Common myeloid progenitor, CD34-positive (primary cell): ENCODE measurements around the gene GPR15.

ENCODE experiments used
- CTCF ChIA-PET: fragments of 350-600 bp; sonication (Branson Sonifier 250); formaldehyde crosslinking; loops from one replicate; lab custom pipeline; 2021; ENCODE audit warnings: antibody characterized with exemption; lab: Charles Lee
- POLR2A ChIA-PET: fragments of 350-600 bp; sonication (Branson Sonifier 250); formaldehyde crosslinking; loops from one replicate; lab custom pipeline; 2021; ENCODE audit warnings: antibody characterized with exemption; lab: Charles Lee
- DNase-seq, 3 donors: peaks; one replicate each; pipeline versions ENCODE4 v3.0.0 to v3.0.0-alpha.2; 2013
- H3K27ac ChIP-seq, 2 experiments: 1 replicate in 1 of 2; 2 replicates in 1 of 2; pipeline ENCODE4 v1.7.0; 2013; ENCODE audit warnings: inconsistent platforms in 2 of 2, low read length in 2 of 2, mild to moderate bottlenecking in 2 of 2, low read depth in 1 of 2, moderate library complexity in 1 of 2; ENCODE audit not compliant: severe bottlenecking in 2 of 2, insufficient read depth in 1 of 2, poor library complexity in 1 of 2
- H3K27me3 ChIP-seq, 5 experiments: replicated peaks in 2 of 5; 1 replicate in 3 of 5; 2 replicates in 2 of 5; pipeline versions ENCODE4 v1.6.1 to v1.7.0; 2013; ENCODE audit warnings: low read length in 4 of 5, mild to moderate bottlenecking in 2 of 5, moderate library complexity in 2 of 5, inconsistent platforms in 1 of 5; ENCODE audit not compliant: insufficient read depth in 5 of 5, control insufficient read depth in 4 of 5
- H3K36me3 ChIP-seq, 4 experiments: 1 replicate in 2 of 4; 2 replicates in 2 of 4; pipeline versions ENCODE4 v1.6.1 to v1.7.0; 2013; ENCODE audit warnings: low read length in 3 of 4, control low read depth in 1 of 4, mild to moderate bottlenecking in 1 of 4; ENCODE audit not compliant: control insufficient read depth in 4 of 4, insufficient read depth in 4 of 4
- H3K4me1 ChIP-seq, 4 experiments: 1 replicate in 3 of 4; 2 replicates in 1 of 4; pipeline versions ENCODE4 v1.6.1 to v1.7.1; 2013; ENCODE audit warnings: low read length in 3 of 4, mild to moderate bottlenecking in 3 of 4, control low read depth in 1 of 4, inconsistent platforms in 1 of 4, moderate library complexity in 1 of 4; ENCODE audit not compliant: control insufficient read depth in 4 of 4, insufficient read depth in 4 of 4; ENCODE audit errors: control extremely low read depth in 1 of 4
- H3K4me3 ChIP-seq, 7 experiments: 1 replicate in 4 of 7; 2 replicates in 3 of 7; pipeline versions ENCODE4 v1.5.1 to v1.7.0; 2013; ENCODE audit warnings: mild to moderate bottlenecking in 7 of 7, low read length in 6 of 7, moderate library complexity in 6 of 7, inconsistent platforms in 2 of 7, low read depth in 2 of 7, control low read depth in 1 of 7; ENCODE audit not compliant: insufficient read depth in 4 of 7, control insufficient read depth in 1 of 7; ENCODE audit errors: extremely low read depth in 1 of 7
- H3K9me3 ChIP-seq, 5 experiments: 1 replicate in 4 of 5; 2 replicates in 1 of 5; pipeline versions ENCODE4 v1.6.1 to v1.7.1; 2013; ENCODE audit warnings: low read length in 4 of 5, mild to moderate bottlenecking in 2 of 5, inconsistent platforms in 1 of 5, low read depth in 1 of 5, moderate library complexity in 1 of 5; ENCODE audit not compliant: control insufficient read depth in 4 of 5, insufficient read depth in 2 of 5; ENCODE audit errors: control extremely low read depth in 1 of 5
- WGBS: methylation state at CpG from one replicate; pipeline ENCODE4 v1.1.5; 2013; ENCODE audit not compliant: insufficient coverage; 5-methylcytosine and 5-hydroxymethylcytosine counted together

The GPR15 gene

GRCh38 chr3:98501863-98502576 is 29.8 kb upstream of the GPR15 start:
- Histone ChIP-seq H3K27ac (no peak overlapping the region), H3K9me3 (no peaks in the 10 kb centered on the region), H3K36me3 (no peaks in the 10 kb centered on the region), H3K4me1 (no peaks in the 10 kb centered on the region), H3K4me3 (no peak overlapping the region), H3K27me3 (no peaks in the 10 kb centered on the region)
- no peak for DNase-seq
- POLR2A ChIA-PET, result no interaction called here
- CTCF ChIA-PET, result no interaction called here
- 100% methylated on average over 2 of the region's 5 CpGs for WGBS

DNA sequence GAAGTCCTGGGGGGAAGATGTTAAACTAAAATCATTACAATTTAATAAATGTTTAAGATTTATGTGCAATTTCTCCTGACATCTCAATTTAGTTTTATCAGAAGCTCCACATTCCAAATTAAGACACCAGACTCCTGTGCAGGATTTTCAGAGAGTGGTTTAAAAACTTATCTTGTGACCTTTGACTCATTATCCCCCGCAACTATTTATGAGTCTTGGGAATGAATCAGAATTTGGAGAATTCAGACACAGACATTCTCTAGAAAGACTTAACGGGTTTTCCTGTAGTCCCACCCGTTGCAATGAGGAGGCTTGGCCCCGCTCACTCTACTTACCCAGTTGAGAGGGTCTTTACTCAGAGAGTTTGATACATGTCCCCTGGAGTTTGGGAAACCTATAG is 27.2 kb upstream of the GPR15 start:
- no peak for DNase-seq
- 100% methylated on average over 4 of the region's 4 CpGs for WGBS
- H3K27ac ChIP-seq, result no peak overlapping the region
- no peaks in the 10 kb centered on the region for H3K27me3 ChIP-seq
- H3K36me3 ChIP-seq, result peaks cover 0 to 2% (median 0%) of the 10 kb centered on the region in 4 experiments
- H3K4me3 ChIP-seq, result no peak overlapping the region
- CTCF ChIA-PET, result no interaction called here
- POLR2A ChIA-PET, result no interaction called here
- no peaks in the 10 kb centered on the region for H3K4me1 ChIP-seq
- H3K9me3 ChIP-seq, result no peaks in the 10 kb centered on the region

GRCh38 chr3:98508582-98508981 is 23.2 kb upstream of the GPR15 start:
- Histone ChIP-seq H3K27me3 (no peaks in the 10 kb centered on the region), H3K4me1 (no peaks in the 10 kb centered on the region), H3K4me3 (no peak overlapping the region), H3K9me3 (no peaks in the 10 kb centered on the region), H3K27ac (no peak overlapping the region), H3K36me3 (peaks cover 2 to 11% (median 6%) of the 10 kb centered on the region in 4 experiments)
- ChIA-PET CTCF (interaction anchor here (0.9 kb wide), 1 partner anchor 305 kb away, joined by 3 read pairs; no protein-coding TSS in a partner anchor), POLR2A (no interaction called here)
- DNase-seq, result no peak
- WGBS, result 100% methylated on average over 1 of the region's 2 CpGs

- no peak overlapping the region for H3K4me3 ChIP-seq
- H3K4me1 ChIP-seq, result no peaks in the 10 kb centered on the region
- H3K27me3 ChIP-seq, result no peaks in the 10 kb centered on the region
- ChIA-PET CTCF (no interaction called here), POLR2A (no interaction called here)
- H3K27ac ChIP-seq, result no peak overlapping the region
- no CpG with 5 or more reads among the region's 4 CpGs for WGBS
- peaks cover 8 to 29% (median 21%) of the 10 kb centered on the region in 4 experiments for H3K36me3 ChIP-seq
- H3K9me3 ChIP-seq, result no peaks in the 10 kb centered on the region
- DNase-seq, result no peak
Measured at GRCh38 chr3:98512576-98512975, 19.2 kb upstream of the GPR15 start.

DNA sequence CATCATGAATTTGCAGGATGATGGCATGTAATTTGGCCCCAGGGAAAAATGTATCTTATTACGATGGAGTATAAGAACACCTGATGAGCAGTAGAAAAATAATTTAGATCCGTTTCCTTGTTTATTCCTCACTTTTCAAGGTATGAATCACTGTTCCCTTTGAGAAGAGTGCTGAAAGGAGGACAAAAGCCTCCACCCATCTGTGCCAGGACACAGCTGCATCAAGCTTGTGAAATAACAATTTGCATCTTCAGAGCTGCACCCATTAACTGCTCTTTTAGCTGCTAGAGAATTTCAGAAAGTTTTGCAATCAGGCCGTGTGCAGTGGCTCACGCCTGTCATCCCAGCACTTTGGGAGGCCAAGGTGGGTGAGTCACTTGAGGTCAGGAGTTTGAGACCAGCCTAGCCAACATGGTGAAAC is 18.7 kb upstream of the GPR15 start:
- Histone ChIP-seq H3K36me3 (peaks cover 8 to 31% (median 22%) of the 10 kb centered on the region in 4 experiments), H3K27me3 (no peaks in the 10 kb centered on the region), H3K4me1 (no peaks in the 10 kb centered on the region), H3K4me3 (no peak overlapping the region), H3K27ac (no peak overlapping the region), H3K9me3 (no peaks in the 10 kb centered on the region)
- peak in 2 of 3 donors; percentile 7 to 9 for DNase-seq
- ChIA-PET CTCF (no interaction called here), POLR2A (interaction anchor here (0.5 kb wide), 1 partner anchor 23 kb away, joined by 3 read pairs; no protein-coding TSS in a partner anchor)
- WGBS, result 96% methylated on average over 4 of the region's 4 CpGs

DNA sequence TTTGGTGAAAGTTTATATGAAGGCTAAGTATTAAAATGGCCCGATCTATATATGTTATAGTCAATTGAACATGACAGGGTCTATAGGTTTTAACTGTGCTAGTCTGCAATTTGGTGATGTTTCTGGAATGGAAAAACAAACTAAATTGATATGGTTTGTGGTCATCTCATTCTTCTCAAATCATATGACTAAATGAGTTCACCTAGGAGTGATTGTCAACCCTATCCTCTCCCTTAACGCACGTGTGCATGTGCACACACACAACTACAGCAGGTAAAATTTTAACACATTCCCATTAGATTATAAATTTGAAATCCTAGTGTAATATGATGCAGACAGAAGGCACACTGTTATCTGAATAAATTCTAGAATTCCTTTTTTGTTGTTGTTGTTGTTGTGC is 18.0 kb upstream of the GPR15 start:
- Histone ChIP-seq H3K4me3 (no peak overlapping the region), H3K4me1 (no peaks in the 10 kb centered on the region), H3K9me3 (no peaks in the 10 kb centered on the region), H3K36me3 (peaks cover 9 to 37% (median 25%) of the 10 kb centered on the region in 4 experiments), H3K27me3 (no peaks in the 10 kb centered on the region), H3K27ac (no peak overlapping the region)
- ChIA-PET POLR2A (interaction anchor here (0.5 kb wide), 1 partner anchor 24 kb away, joined by 3 read pairs; no protein-coding TSS in a partner anchor), CTCF (no interaction called here)
- 91% methylated on average over 1 of the region's 3 CpGs for WGBS
- no peak for DNase-seq

GRCh38 chr3:98514948-98515347 is 16.8 kb upstream of the GPR15 start:
- ChIA-PET CTCF (no interaction called here), POLR2A (no interaction called here)
- WGBS, result 100% methylated on average over 1 of the region's 1 CpG
- Histone ChIP-seq H3K27me3 (no peaks in the 10 kb centered on the region), H3K36me3 (peaks cover 13 to 49% (median 33%) of the 10 kb centered on the region in 4 experiments), H3K4me1 (peaks cover 0 to 3% (median 0%) of the 10 kb centered on the region in 4 experiments), H3K27ac (no peak overlapping the region), H3K4me3 (no peak overlapping the region), H3K9me3 (no peaks in the 10 kb centered on the region)
- no peak for DNase-seq
